Lower lobe of right lung (tissue), 2 donors: ENCODE measurements around the gene SPSB2. TPM values are rescaled to one million over a fixed set of nuclear protein-coding genes. Genes with fewer than 3 reads are reported as not detected.

Source experiments
- ATAC-seq, 2 donors: fragments of 200-7000 bp; cut with Tn5 transposase; one replicate each; pipeline ENCODE4 v1.9.1; 2020 to 2022; ENCODE audit warnings: mild to moderate bottlenecking in 2 of 2, moderate library complexity in 2 of 2
- DNase-seq: peaks from one replicate; pipeline ENCODE4 v3.0.0-alpha.2; 2020
- H3K27ac ChIP-seq: fragments of 200-600 bp; one replicate; pipeline ENCODE4 v1.8.0; 2022
- H3K27me3 ChIP-seq: fragments of 200-600 bp; one replicate; pipeline ENCODE4 v1.8.0; 2022; ENCODE audit warnings: low read depth
- H3K36me3 ChIP-seq: fragments of 200-600 bp; one replicate; pipeline ENCODE4 v1.8.0; 2022; ENCODE audit warnings: mild to moderate bottlenecking
- H3K4me1 ChIP-seq: fragments of 200-600 bp; one replicate; pipeline ENCODE4 v1.8.0; 2022
- H3K4me3 ChIP-seq: fragments of 200-600 bp; one replicate; pipeline ENCODE4 v1.8.0; 2022; ENCODE audit warnings: mild to moderate bottlenecking
- H3K9me3 ChIP-seq: fragments of 200-600 bp; one replicate; pipeline ENCODE4 v1.8.0; 2022
- CTCF ChIP-seq: fragments of 200-600 bp; IDR thresholded peaks from one replicate; pipeline ENCODE4 v1.8.0; 2022; ENCODE audit warnings: antibody characterized with exemption, mild to moderate bottlenecking
- intact Hi-C: fragments of 100-400 bp; cut with DNase I; formaldehyde crosslinking; loops from one replicate; pipeline ENCODE4 v1.11.0; 2022
- total RNA-seq: library from RNA; stranded (reverse); fragmentation: NEBNext Ultra II Directional; extraction: Animal tissue kit (Norgen Biotek cat#: 25700); gene quantifications from one replicate; pipeline ENCODE4 v1.2.1, GENCODE V29; 2021
- donor health status: DM: no; HTN: yes; CAD: no; lungs with severe emphysema.

The SPSB2 gene
- total RNA-seq, 1 donor from 2014 or later: 25.5 TPM

GRCh38 chr12:6863033-6863432 lies 10.1 kb downstream of the SPSB2 start:
- no peak for DNase-seq
- no peaks in the 10 kb centered on the region for H3K9me3 ChIP-seq
- ATAC-seq: no peak
- H3K4me1 ChIP-seq: peaks cover 5% of the 10 kb centered on the region
- H3K4me3 ChIP-seq: no peak overlapping the region
- TF ChIP-seq CTCF: no peak
- no peak overlapping the region for H3K27ac ChIP-seq
- intact Hi-C loops: no loop called here
- peaks cover 80% of the 10 kb centered on the region for H3K36me3 ChIP-seq
- H3K27me3 ChIP-seq: no peaks in the 10 kb centered on the region

GRCh38 chr12:6861391-6861790 lies 11.7 kb downstream of the SPSB2 start:
- DNase-seq (no peak), ATAC-seq (no peak)
- no peak for TF ChIP-seq CTCF
- H3K27me3 ChIP-seq: no peaks in the 10 kb centered on the region
- no peaks in the 10 kb centered on the region for H3K4me1 ChIP-seq
- H3K9me3 ChIP-seq: no peaks in the 10 kb centered on the region
- peaks cover 96% of the 10 kb centered on the region for H3K36me3 ChIP-seq
- no peak overlapping the region for H3K4me3 ChIP-seq
- intact Hi-C loops: no loop called here
- H3K27ac ChIP-seq: no peak overlapping the region

GRCh38 chr12:6860942-6861341 lies 12.2 kb downstream of the SPSB2 start:
- no peak for DNase-seq
- no peak for TF ChIP-seq CTCF
- Histone ChIP-seq H3K36me3 (peaks cover 99% of the 10 kb centered on the region), H3K27ac (no peak overlapping the region), H3K4me1 (no peaks in the 10 kb centered on the region), H3K9me3 (no peaks in the 10 kb centered on the region), H3K4me3 (no peak overlapping the region), H3K27me3 (no peaks in the 10 kb centered on the region)
- intact Hi-C loops: no loop called here
- ATAC-seq: no peak

- no peaks in the 10 kb centered on the region for H3K4me1 ChIP-seq
- no peak overlapping the region for H3K4me3 ChIP-seq
- no peak overlapping the region for H3K27ac ChIP-seq
- H3K9me3 ChIP-seq: no peaks in the 10 kb centered on the region
- no peak for DNase-seq
- intact Hi-C loops: no loop called here
- no peaks in the 10 kb centered on the region for H3K27me3 ChIP-seq
- H3K36me3 ChIP-seq: peaks cover 100% of the 10 kb centered on the region
- no peak for TF ChIP-seq CTCF
- ATAC-seq: no peak
These were observed 13.0 kb downstream of the SPSB2 start for GRCh38 chr12:6860116-6860515.

GRCh38 chr12:6858799-6859198 lies 14.3 kb downstream of the SPSB2 start:
- H3K4me1 ChIP-seq: no peaks in the 10 kb centered on the region
- intact Hi-C loops: no loop called here
- no peak overlapping the region for H3K27ac ChIP-seq
- peaks cover 88% of the 10 kb centered on the region for H3K36me3 ChIP-seq
- no peak overlapping the region for H3K4me3 ChIP-seq
- H3K27me3 ChIP-seq: no peaks in the 10 kb centered on the region
- ATAC-seq (no peak), DNase-seq (no peak)
- TF ChIP-seq CTCF: no peak
- H3K9me3 ChIP-seq: no peaks in the 10 kb centered on the region

- no peak for DNase-seq
- no peak overlapping the region for H3K4me3 ChIP-seq
- H3K4me1 ChIP-seq: peaks cover 12% of the 10 kb centered on the region
- no peak overlapping the region for H3K27ac ChIP-seq
- H3K36me3 ChIP-seq: peaks cover 53% of the 10 kb centered on the region
- no peak for TF ChIP-seq CTCF
- H3K27me3 ChIP-seq: no peaks in the 10 kb centered on the region
- no peaks in the 10 kb centered on the region for H3K9me3 ChIP-seq
- ATAC-seq: no peak
- intact Hi-C loops: no loop called here
These were observed 17.8 kb downstream of the SPSB2 start for GRCh38 chr12:6855322-6855721.
